Activated CD4-positive, alpha-beta T cell treated with anti-CD3 and anti-CD28 coated beads, Interleukin-2, amount 50 U/mL, for 1 hour (primary cell): ENCODE data around the gene ZBTB45.
"Not testable (repeated sequence)": the region's sequence is repeated elsewhere in the genome, so short reads cannot be mapped to it uniquely, and the experiment has no call there.

ENCODE experiments used
- DNase-seq: peaks from one replicate; pipeline ENCODE4 v3.0.0-alpha.2; 2020

The ZBTB45 gene

DNA sequence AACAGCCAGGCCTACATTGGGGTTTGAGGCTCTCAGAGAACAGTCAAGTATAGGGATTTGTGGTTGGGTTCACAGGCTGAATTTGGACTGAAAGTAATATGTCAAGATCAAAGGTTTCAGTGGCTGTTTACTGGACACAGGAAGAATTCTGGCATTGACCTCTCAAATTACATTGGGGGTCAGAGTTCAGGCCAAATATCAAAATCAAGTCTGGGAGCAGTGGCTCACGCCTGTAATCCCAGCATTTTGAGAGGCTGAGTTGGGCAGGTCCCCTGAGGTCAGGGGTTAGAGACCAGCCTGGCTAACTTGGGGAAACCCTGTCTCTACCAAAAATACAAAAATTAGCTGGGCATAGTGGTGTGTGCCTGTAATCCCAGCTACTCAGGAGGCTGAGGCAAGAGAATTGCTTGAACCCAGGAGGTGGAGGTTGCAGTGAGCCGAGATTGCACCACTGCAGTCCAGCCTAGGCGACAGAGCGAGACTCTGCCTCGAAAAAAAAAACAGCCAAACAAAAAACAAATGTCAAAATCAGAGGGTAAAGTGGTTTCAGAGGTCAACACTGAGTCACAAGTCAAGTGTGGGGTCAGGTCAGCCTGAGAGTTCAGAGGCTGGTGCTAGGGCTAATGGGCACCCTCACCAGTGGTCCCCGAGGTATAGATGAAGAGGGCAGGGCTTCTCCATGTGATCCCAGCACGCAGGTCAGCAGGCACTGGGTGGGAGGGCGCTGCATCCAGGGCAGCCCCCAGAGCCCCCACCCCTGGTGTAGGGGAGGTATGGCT, 9.3 kb downstream of the ZBTB45 start:
- DNase-seq = no peak

GRCh38 chr19:58509731-58510083, 9.9 kb downstream of the ZBTB45 start:
- no peak for DNase-seq

GRCh38 chr19:58507602-58508223, 11.9 kb downstream of the ZBTB45 start:
- DNase-seq = not testable (repeated sequence)

GRCh38 chr19:58500242-58500641, 19.4 kb downstream of the ZBTB45 start:
- DNase-seq = no peak

DNA sequence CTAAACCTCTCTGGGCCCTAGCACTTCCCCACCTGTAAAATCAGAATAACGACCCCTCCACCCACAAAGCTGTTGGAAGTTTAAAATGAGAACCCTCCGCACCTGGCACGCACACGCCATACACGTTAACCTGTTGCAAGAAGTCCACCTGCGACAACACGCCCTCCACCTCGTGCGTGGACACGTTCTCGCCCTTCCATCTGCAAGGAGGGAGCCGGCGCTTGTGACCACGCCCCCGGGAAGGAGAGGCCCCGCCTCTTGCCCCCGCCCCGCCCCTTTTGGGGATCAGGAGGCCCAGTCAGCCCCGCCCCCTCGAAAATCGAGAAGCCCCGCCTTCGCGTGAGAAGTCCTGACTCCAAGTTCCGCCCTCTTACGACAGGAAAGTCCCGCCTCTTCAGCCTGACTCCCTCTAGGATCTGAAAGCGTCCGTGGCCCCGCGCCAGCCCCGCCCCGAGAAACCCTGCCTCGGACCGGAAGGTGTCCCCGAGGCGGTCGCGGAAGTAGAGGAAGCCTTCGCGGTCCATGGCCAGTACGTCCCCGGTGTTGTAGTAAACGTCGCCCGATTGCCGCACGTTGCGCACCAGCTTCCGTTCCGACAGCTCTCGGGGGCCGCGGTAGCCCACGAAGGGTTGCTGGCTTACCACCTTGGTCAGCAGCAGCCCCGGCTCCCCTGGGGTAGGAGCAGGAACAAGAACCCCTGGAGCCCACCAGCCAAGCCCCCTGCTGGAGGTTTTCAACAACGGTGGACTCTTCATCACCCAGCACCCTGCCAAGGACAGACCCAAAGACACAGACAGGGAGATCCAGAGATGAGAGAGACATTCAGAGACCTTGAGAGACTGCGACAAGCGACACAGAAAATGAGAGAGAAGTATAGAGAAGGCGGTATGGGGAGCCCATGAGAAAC, 20.3 kb downstream of the ZBTB45 start:
- peak; percentile 90 for DNase-seq

DNA sequence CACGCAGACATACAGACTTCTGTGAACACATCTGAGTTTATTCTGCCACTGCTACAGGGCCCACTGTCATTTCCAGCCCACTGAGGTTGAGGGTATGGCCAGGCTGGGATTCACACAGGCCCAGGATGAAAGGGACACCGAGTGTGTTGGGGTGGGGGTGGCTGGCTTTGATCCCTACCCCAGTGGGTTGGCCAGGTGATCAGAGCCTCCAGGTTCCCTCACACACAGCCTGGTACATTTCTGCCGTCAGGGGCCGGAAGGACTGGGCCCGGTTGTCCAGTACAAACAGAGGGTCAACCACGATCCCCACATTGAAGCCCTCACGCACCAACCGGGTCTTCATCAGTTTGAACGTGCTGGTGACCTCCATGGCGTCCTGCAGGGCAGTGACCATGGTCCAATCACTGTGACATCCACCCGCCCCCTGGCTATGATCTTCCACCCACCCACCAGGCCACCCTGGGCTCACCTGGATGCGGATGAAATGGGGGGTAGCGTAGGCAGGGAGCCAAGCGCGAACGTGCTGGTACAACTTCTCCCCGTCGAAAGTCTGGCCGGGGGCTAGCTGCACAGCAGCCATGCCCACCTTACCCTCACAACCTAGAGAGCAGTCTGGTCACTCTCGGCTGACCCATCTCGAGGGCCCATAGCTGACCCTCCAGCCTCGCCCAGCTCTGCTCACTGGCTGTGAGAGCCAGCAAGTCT, 21.1 kb downstream of the ZBTB45 start:
- no peak for DNase-seq

DNA sequence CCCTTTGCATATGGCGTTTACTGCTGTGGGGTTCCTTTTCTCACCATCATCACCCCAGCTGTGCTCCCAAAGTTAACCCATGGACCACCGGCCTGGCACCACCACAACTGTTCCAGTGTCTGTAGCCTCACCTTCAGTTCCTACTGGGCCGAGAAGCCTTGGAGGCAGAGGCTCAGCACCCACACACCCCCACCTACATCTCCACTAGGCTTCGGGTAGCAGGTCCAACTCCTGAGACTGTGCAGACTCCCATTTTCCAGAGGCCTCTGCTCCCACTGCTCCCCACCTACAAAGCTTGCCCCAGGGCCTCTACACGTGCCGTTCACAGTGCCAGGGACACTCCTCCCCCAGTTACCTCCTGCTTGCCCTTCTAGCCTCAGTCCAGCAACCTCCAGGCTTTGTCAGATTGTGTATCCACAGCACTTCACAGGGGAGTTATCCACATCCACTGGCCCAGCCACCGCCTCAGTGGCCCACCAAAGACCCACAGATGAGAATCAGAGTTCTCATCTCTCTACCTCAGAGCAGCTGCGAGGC, 21.9 kb downstream of the ZBTB45 start:
- DNase-seq = no peak

DNA sequence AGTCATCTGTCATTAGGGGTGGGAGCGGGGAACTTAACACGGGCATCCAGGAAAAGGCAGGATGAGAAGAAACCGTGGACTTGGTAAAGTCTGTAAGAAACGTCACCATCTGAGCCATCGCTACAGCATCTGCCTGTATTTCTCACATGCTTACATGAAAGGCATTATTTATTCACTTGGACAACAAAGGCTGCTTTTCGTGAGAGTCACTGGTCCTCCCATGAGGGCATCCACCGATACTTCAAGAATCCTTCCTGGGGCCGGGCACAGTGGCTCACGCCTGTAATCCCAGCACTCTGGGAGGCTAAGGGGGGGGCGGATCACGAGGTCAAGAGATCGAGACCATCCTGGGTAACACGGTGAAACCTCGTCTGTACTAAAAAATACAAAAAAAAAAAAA, 27.3 kb downstream of the ZBTB45 start:
- no peak for DNase-seq

- DNase-seq = no peak
Measured at GRCh38 chr19:58491393-58491792, 28.2 kb downstream of the ZBTB45 start.

DNA sequence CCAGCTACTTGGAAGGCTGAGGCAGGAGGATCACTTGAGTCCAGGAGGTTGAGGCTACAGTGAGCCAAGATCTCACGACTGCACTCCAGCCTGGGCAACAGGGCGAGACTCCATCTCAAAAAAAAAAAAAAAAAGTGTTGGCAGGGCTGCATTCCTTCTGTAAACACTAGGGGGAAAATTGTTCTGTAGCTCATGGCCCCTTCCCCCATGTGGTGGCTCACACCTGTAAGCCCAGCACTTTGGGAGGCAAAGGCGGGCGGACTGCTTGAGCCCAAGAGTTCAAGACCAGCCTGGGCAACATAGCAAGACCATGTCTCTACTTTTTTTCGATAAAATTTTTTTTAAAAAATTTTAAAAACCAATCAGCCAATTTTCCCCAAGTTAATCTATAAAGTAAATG, 35.3 kb downstream of the ZBTB45 start:
- not testable (repeated sequence) for DNase-seq

GRCh38 chr19:58483776-58484175, 35.8 kb downstream of the ZBTB45 start:
- DNase-seq = no peak

DNA sequence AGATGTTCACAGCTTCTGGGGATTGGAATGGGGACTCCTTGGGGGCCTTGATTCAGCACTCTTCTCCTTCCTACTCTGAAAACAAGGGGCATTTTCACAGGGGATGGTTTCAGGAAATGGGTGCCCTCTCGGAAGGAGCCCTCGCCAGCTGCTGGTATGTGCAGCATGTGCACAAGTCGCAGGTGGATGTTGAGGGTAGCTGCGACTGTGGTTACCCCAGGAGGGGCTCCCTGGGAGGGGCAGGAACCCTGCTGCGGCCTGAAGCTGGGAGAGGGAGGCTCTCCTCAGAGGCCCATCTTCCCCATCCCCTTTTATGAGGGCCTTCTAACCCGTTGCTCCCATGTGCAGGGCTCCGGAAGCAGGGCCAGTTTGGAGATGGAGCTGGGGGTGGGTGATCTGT, 37.2 kb downstream of the ZBTB45 start:
- no peak for DNase-seq

DNA sequence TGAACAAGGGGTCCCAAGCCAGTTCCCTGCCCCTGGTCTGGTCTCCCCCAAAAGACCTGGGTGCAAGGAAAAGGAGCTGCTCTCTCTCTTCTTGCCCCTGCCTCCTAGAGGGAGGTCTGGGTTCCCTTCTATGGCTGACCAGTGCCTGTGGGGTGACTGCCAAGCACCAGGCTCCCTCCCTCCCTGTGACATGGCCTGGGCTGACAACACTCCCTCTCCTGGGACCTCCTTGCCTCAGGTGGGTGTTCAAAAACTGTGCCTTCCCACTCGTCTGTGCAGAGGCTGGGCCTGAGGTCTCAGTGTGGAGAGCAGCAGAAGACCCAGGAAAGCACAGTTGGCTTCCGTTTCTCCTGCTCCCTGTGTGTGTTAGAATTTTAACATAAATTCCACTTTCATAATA, 38.8 kb downstream of the ZBTB45 start:
- DNase-seq = no peak

DNA sequence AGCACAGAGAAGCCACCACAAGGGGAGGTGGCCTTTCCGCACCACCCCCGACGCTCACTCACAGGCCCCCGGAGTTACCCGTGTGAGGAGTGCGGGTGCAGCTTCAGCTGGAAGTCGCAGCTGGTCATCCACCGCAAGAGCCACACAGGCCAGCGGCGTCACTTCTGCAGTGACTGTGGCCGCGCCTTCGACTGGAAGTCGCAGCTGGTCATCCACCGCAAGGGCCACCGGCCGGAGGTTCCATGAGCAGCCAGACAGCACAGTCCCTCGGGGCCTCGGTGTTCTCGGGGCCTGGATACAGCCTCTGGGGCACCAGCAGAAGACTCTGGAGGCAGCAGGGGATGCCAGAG, 39.2 kb downstream of the ZBTB45 start:
- no peak for DNase-seq

DNA sequence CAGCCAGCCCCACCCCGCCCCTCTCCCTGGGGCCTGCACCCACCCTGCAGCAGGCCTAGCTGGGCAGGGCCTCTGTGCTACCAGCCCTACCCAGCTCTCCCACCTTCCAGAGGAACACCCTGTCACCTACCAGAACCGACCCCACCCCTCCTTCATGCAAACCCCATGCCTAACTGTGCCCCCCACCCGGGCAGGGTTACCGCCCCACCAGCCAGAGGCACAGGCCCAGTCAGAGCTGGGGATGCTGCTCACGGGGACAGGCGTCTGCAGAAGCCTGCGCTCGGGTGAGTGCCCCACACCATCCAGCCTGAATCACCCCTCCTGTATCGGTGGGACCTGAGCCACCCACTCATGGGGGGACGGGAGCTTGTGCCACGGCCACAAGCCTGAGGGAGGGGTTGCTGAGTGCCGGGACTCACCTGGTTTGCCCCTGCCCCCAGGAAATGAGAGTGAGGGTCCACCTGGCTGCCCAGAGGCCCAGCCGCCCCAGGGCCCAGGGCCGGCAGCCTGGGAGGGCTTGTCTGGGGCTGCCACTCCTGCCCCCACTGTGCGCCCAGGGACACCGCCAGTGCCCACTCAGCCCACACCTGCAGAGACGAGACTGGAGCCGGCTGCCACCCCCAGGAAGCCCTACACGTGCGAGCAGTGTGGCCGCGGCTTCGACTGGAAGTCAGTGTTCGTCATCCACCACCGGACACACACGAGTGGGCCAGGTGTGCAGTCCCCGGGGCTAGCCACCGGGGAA, 39.7 kb downstream of the ZBTB45 start:
- no peak for DNase-seq

- DNase-seq = no peak
Measured at GRCh38 chr19:58479303-58479702, 40.3 kb downstream of the ZBTB45 start.

DNA sequence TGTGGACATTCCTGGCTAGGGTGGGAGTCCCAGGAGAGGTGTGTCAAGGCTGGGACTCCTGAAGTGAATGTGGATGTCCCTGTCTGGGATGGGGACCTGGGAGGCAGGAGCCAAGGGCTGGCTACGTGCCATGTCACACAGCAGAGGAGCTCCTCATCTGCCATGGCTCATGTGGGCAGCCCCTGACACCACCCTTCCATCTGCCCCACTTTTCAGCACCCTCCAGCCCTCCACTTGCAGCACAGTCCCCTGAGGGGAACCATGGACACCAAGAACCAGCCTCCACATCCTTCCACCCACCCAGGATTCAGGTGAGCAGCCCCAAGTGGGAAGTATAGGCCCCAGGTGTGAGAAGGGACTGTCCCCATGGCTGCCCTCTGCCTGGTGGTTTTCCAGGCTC, 41.7 kb downstream of the ZBTB45 start:
- DNase-seq = no peak

GRCh38 chr19:58477130-58477529, 42.5 kb downstream of the ZBTB45 start:
- no peak for DNase-seq

DNA sequence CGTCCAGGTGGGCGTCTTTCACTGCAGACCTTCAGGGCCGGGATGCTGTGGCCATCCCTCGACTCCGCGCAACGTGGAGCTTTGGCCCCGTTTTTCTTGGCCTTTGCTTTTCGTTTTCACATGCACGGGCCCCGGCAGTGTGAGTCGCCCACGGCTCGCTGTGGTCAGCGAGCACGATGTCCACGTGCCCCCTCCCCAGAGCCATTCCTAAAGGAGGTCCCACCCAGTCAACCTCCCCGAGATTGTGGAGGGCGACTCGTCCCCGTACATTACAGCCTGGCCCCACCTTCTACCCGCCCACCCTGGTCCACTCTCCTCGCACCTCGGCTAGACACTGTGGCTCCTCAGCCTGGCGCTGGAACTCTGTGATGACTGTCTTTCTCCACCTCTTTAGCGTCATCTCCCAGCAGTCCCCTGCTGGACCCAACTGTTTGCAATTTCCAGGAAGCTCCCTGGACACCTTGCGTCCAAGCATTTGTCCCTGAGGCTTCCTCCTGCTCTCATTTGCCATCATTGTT, 43.1 kb downstream of the ZBTB45 start:
- DNase-seq = no peak

DNA sequence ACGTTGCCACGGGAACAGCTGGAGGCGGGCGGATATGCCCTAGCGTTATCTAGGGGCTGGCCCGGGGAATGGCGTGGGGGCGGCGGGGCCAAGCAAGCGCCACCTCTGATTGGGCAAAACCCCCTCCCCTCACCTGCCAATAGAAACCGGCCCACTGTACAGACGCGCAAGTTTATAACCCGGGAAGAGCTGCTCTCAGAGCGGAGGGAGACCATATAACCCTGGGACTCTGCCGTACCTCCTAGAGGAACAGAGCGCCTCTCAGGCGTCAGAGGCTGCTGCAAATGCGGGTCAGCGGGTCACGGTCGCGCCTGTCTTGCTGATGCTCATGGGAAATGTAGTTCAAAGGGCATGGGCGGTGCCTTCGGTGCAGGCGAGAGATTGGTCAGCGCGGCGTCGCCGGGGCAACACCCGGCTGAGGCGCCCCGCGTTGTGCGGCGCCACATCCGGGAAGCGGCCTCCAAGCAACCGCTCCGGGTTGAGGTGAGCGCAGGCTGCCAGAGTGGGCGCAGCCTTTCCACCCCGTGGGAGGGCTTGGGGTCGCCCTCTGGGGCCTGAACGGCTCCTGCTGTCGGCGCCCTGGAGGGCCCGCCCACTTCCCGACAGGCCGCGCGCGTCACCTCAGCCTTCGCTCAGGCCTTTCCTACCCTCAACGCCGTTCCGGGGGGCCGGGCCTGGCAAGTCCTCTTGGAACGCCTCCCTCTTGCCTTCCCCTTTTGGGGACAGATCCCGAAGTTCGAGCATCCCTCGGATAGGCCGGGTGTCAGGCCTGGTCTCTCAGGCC, 43.7 kb downstream of the ZBTB45 start, which contains the start of gene ZNF446:
ZNF446 (plus strand) TSS at position 639 of the 784 bp plus-strand sequence. CDS start 867 bp downstream, outside the sequence.
- peak; percentile 94 for DNase-seq
